Measurements from ENCODE around the gene ARHGAP24.
"Not testable (repeated sequence)": the region's sequence is repeated elsewhere in the genome, so short reads cannot be mapped to it uniquely, and the experiment has no call there.

The ARHGAP24 gene

DNA sequence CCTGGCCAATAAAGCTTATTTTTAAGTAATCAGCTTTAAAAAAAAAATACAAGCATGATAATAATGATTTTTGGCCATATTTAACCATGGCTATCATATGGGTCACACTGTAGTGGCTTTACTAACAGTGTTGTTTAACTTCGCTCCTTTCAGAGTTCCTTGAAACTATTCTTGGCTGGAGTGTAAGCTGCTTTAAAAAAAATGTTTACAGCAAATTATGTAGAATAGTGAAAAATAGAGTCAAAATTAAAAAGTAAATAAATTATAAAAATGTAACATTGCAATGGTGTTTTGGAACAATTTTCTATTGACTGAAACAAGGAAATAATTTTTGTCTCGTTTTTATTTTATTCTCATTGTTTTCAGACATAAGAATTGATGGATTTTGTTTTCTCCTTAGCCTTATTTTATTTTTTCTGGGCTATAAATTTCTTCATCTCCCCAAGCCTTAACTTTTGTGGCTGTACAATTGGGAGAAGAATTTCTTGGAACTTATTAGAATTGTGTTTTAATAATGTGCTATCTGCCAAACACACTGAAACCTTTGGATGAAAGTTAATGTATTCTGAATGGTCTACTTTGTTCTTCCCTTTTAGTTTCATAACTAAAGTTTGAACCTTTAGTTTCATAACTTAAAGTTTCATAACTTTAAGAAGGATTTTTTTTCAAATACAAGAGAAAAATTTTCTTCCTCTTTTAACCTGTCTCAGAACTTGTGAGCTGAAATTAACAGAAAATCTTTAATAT lies 182.0 kb downstream of the ARHGAP24 start:
- DNase-seq (ENCODE audit: low spot score) = no peak

GRCh38 chr4:85658766-85659439 lies 184.0 kb downstream of the ARHGAP24 start:
- no peak for DNase-seq (ENCODE audit: low spot score)

DNA sequence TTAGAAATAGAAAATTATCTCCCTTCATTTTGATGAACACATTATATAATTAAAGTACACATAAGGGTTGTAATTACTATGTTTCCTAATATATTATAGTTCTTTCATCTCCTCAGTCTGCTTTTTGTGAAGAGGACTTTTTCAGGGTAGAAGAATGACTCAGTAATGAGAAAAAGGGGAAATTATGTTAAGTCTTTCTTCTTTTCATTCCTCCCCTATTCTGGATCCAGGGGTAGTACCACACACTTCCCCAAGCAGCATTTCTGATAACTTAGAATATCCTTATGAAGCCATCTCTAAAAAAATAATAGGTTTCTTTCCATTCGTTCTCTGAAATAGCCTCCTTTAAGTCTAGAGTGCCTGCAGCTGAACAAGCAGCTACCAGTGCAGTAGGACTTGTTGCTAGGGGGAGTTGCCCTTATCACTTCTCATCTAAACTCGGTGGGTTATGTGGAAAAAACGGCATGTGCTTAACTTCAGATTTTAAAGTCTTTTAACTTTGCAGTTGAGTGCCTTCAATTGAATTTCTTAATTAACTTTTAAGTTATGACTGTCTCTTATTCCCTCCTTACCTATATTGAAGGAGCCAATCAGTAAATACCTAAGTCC lies 184.8 kb downstream of the ARHGAP24 start:
- DNase-seq (ENCODE audit: low spot score) = no peak

DNA sequence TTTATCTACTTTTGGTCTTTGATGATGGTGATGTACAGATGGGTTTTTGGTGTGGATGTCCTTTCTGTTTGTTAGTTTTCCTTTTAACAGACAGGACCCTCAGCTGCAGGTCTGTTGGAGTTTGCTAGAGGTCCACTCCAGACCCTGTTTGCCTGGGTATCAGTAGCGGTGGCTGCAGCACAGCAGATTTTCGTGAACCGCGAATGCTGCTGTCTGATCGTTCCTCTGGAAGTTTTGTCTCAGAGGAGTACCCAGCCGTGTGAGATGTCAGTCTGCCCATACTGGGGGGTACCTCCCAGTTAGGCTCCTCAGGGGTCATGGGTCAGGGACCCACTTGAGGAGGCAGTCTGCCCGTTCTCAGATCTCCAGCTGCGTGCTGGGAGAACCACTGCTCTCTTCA lies 191.7 kb downstream of the ARHGAP24 start:
- not testable (repeated sequence) for DNase-seq (ENCODE audit: low spot score)

DNA sequence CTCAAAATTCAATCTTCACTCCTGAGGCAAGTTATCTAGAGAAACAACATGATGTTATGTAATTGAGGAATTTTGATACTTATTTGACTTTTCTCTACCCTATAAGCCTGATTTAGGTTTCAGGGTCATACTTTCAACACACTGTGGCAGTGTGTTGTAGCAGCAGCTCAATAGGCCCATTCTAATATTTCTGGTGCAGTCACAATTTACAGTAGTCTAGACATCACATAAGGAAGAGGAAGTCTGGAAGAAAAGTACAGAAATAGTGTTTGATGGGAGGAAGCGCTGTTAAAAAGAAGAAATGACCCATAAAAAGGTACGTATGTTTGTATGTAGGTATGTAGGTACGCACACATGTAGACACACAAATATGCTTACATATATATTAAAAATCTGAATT lies 194.3 kb downstream of the ARHGAP24 start:
- peak; percentile 86 for DNase-seq (ENCODE audit: low spot score)

DNA sequence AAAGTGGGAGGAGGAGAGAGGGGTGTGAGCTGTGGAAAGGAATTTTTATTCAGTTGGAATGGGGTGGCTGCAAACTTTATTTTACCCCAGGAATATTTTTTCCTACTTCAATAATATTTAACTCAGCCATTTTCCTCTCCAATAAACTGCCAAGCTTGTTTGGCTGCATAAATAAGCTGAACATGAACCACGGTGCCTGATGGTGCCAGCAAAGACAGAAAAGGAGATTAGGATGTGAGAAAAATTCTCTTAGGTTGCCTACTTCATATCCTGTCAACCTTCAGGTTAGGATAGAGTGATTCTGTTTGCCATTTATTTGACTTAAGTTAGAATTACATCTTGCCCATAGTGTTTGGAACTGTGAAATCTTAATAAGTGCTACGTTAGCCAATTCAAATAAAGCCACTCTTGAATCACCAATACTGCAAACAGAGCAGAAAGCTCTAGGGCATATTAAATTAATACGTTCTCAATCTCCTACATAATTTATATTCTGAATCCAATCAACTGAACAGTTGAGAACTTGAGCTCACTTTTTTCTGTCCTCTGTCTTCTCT lies 195.1 kb downstream of the ARHGAP24 start:
- DNase-seq (ENCODE audit: low spot score) = no peak

DNA sequence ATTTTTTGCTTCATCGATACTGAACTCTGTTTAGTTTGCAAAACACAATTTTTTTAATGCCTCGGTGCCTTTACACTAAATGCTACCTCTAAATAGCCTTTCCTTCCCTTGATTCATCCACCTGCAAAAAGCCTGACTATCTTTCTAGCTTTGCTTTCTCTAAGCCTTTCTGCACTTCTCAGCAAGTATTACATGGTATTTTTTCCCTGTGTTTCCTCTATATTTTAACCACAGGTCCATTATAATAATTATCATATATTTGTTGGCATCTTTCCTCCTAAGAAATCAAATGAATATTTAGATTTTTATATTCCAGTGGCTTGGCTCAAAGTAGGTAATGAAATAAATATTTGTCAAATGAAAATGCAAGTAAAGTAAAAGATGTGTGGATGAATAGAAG lies 196.2 kb downstream of the ARHGAP24 start:
- DNase-seq (ENCODE audit: low spot score) = no peak

GRCh38 chr4:85672116-85672515 lies 197.2 kb downstream of the ARHGAP24 start:
- no peak for DNase-seq (ENCODE audit: low spot score)

DNA sequence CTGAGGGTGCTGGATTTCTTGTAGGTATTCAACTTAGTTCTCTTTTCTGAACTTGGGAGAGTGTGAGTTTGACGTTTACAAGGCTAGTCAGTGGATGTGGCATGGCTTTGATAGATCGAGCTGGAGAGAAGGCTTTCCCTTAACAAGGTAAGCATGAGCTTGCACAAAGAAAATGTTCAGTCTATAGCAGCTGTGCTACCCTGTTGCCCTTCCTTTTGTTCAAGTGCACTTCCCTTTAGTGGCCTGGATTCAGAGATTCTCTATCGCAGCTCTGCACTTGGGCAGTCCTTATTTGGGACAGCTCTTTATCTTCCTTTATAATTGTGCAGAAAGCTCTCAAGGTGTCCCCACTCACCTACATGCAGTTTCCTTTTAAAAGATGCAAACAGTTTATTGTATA lies 198.0 kb downstream of the ARHGAP24 start:
- no peak for DNase-seq (ENCODE audit: low spot score)

GRCh38 chr4:85673540-85673939 lies 198.6 kb downstream of the ARHGAP24 start:
- DNase-seq (ENCODE audit: low spot score) = no peak

- DNase-seq (ENCODE audit: low spot score) = no peak
These were observed 200.4 kb downstream of the ARHGAP24 start for GRCh38 chr4:85675076-85676049.

- no peak for DNase-seq (ENCODE audit: low spot score)
These were observed 201.1 kb downstream of the ARHGAP24 start for GRCh38 chr4:85676050-85676425.

- no peak for DNase-seq (ENCODE audit: low spot score)
These were observed 202.1 kb downstream of the ARHGAP24 start for GRCh38 chr4:85676850-85677590.

- DNase-seq (ENCODE audit: low spot score) = peak; percentile 95
These were observed 206.3 kb downstream of the ARHGAP24 start for GRCh38 chr4:85681221-85681657.

GRCh38 chr4:85681921-85682320 lies 207.0 kb downstream of the ARHGAP24 start:
- DNase-seq (ENCODE audit: low spot score) = no peak

DNA sequence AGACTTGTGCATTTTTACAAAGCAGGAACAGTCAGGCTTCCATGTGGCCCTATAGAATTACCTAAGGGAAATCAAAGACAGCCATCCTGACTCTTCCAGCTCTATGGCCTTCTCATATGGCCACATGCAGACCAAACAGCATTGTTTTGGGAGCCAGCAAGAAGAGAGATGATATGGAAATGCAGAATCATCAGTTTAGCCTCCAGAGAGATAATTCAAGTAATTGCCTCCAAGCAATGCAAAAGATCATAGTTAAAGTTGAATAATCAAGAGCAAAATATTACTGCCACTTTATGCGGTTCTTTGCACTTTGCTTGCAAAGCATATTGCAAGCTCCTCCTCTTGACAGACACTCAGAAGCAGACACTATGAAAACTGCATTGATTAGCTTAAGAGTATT lies 207.4 kb downstream of the ARHGAP24 start:
- no peak for DNase-seq (ENCODE audit: low spot score)

GRCh38 chr4:85684676-85685075 lies 209.7 kb downstream of the ARHGAP24 start:
- DNase-seq (ENCODE audit: low spot score) = no peak

DNA sequence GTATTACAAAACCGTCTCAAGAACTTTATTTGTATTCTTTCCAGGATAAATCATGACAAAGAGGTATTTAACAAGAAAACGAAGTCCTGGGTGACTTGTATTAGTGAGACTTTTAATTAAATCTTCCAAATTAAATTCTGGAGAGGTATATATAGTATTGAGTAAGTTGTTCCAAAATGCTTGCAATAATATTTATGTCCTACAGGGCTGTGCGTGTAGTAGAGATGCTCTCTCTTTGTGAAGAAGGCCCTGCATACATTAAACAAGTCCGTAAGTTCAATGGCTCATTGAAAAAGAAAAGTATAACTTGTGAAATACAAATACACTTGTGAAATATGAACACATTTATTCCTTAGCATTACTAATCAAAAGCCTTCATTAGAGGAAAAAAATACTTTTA lies 211.4 kb downstream of the ARHGAP24 start:
- DNase-seq (ENCODE audit: low spot score) = no peak

GRCh38 chr4:85688055-85688740 lies 213.2 kb downstream of the ARHGAP24 start:
- DNase-seq (ENCODE audit: low spot score) = no peak

GRCh38 chr4:85696661-85697060 lies 221.7 kb downstream of the ARHGAP24 start:
- DNase-seq (ENCODE audit: low spot score) = no peak

Measured in pons (tissue), 1 donor.